B cell (primary cell): ENCODE results near the gene DMAC2. TPM values are rescaled to one million over a fixed set of nuclear protein-coding genes. Genes with fewer than 3 reads are reported as not detected.
"Not testable (repeated sequence)": the region's sequence is repeated elsewhere in the genome, so short reads cannot be mapped to it uniquely, and the experiment has no call there.

Experiments
- ATAC-seq: fragments of 200-7000 bp; cut with Tn5 transposase; one replicate; pipeline ENCODE4 v1.10.0; 2021; ENCODE audit warnings: low read depth, mild to moderate bottlenecking, moderate number of reproducible peaks, moderate library complexity
- CTCF ChIA-PET: fragments of 350-600 bp; sonication (Branson Sonifier 250); formaldehyde crosslinking; loops from one replicate; lab custom pipeline; 2021; ENCODE audit warnings: antibody characterized with exemption, inconsistent platforms; lab: Charles Lee
- POLR2A ChIA-PET: fragments of 350-600 bp; sonication (Branson Sonifier 250); formaldehyde crosslinking; loops from one replicate; lab custom pipeline; 2021; ENCODE audit warnings: antibody characterized with exemption; lab: Charles Lee
- DNase-seq: peaks from one replicate; pipeline ENCODE4 v3.0.0; 2013
- H2AFZ ChIP-seq: 2 replicates; pipeline ENCODE4 v1.6.1; 2012; ENCODE audit warnings: mild to moderate bottlenecking, low read depth, low read length; ENCODE audit not compliant: insufficient read depth, poor library complexity, severe bottlenecking
- H3K27ac ChIP-seq, 2 donors: 1 replicate in 1 of 2; 2 replicates in 1 of 2; pipeline ENCODE4 v1.5.1; 2012 to 2013; ENCODE audit warnings: low read length in 2 of 2, mild to moderate bottlenecking in 2 of 2, moderate library complexity in 1 of 2
- H3K27me3 ChIP-seq, 4 experiments: fragments of 200-600 bp in 1 of 4; sonication (generic) in 1 of 4; replicated peaks in 1 of 4; 1 replicate in 2 of 4; 2 replicates in 2 of 4; pipeline versions ENCODE4 v1.6.1 to v1.7.0; 2013 to 2016; ENCODE audit warnings: low read length in 3 of 4, mild to moderate bottlenecking in 2 of 4, mixed read lengths in 1 of 4, moderate library complexity in 1 of 4; ENCODE audit not compliant: insufficient read depth in 4 of 4, control insufficient read depth in 3 of 4; ENCODE audit errors: control extremely low read depth in 1 of 4
- H3K36me3 ChIP-seq, 2 experiments: replicated peaks in 1 of 2; 1 replicate in 1 of 2; 2 replicates in 1 of 2; pipeline versions ENCODE4 v1.6.1 to v1.7.1; 2013; ENCODE audit warnings: low read length in 1 of 2; ENCODE audit not compliant: insufficient read depth in 2 of 2, control insufficient read depth in 1 of 2; ENCODE audit errors: control extremely low read depth in 1 of 2, extremely low read depth in 1 of 2
- H3K4me1 ChIP-seq, 2 donors: fragments of 200-600 bp in 1 of 2; sonication (generic) in 1 of 2; 1 replicate in 1 of 2; 2 replicates in 1 of 2; pipeline versions ENCODE4 v1.5.1 to v1.6.1; 2013 to 2017; ENCODE audit warnings: low read length in 2 of 2; ENCODE audit not compliant: control insufficient read depth in 2 of 2, insufficient read depth in 2 of 2
- H3K4me2 ChIP-seq: replicated peaks from 2 replicates; pipeline ENCODE3; 2012; ENCODE audit warnings: mild to moderate bottlenecking, low read depth, low read length; ENCODE audit not compliant: poor library complexity, severe bottlenecking
- H3K4me3 ChIP-seq, 5 experiments: fragments of 200-600 bp in 1 of 5; sonication (generic) in 1 of 5; 1 replicate in 3 of 5; 2 replicates in 2 of 5; pipeline versions ENCODE4 v1.5.1 to v1.7.0; 2011 to 2016; ENCODE audit warnings: low read length in 4 of 5, mild to moderate bottlenecking in 4 of 5, low read depth in 2 of 5, control low read depth in 1 of 5, moderate library complexity in 1 of 5; ENCODE audit not compliant: insufficient read depth in 1 of 5; ENCODE audit errors: control extremely low read depth in 1 of 5, extremely low read depth in 1 of 5
- H3K79me2 ChIP-seq: fragments of 200-600 bp; sonication (generic); one replicate; pipeline ENCODE4 v1.6.0; 2016; ENCODE audit warnings: low read length; ENCODE audit not compliant: control insufficient read depth, insufficient read depth
- H3K9ac ChIP-seq: fragments of 200-600 bp; sonication (generic); 2 replicates; pipeline ENCODE4 v1.6.1; 2017; ENCODE audit warnings: mild to moderate bottlenecking, low read length, moderate library complexity
- H3K9me3 ChIP-seq, 3 donors: one replicate each; pipeline versions ENCODE4 v1.6.1 to v1.7.1; 2013; ENCODE audit warnings: low read length in 2 of 3; ENCODE audit not compliant: control insufficient read depth in 2 of 3, insufficient read depth in 1 of 3; ENCODE audit errors: control extremely low read depth in 1 of 3
- H4K20me1 ChIP-seq: 2 replicates; pipeline ENCODE4 v1.6.0; 2012; ENCODE audit warnings: mild to moderate bottlenecking, low read length; ENCODE audit not compliant: insufficient read depth, control insufficient read depth, poor library complexity, severe bottlenecking
- H3K27ac Mint-ChIP-seq: one replicate; pipeline ENCODE4 v1.8.0; 2021; ENCODE audit warnings: mixed read lengths
- H3K27me3 Mint-ChIP-seq: one replicate; pipeline ENCODE4 v1.8.0; 2021; ENCODE audit warnings: mixed read lengths
- H3K4me1 Mint-ChIP-seq: one replicate; pipeline ENCODE4 v1.8.0; 2021; ENCODE audit warnings: mixed read lengths
- H3K4me3 Mint-ChIP-seq: one replicate; pipeline ENCODE4 v1.8.0; 2021; ENCODE audit warnings: mixed read lengths
- H3K9me3 Mint-ChIP-seq: one replicate; pipeline ENCODE4 v1.8.0; 2022; ENCODE audit warnings: mixed read lengths; ENCODE audit not compliant: insufficient read depth
- CTCF ChIP-seq: fragments of 200-600 bp; IDR thresholded peaks from one replicate; pipeline ENCODE4 v1.8.0; 2022; ENCODE audit warnings: antibody characterized with exemption, mild to moderate bottlenecking
- EZH2 ChIP-seq: IDR thresholded peaks from 2 replicates; pipeline ENCODE4 v1.6.1; 2012; ENCODE audit warnings: borderline replicate concordance, low read depth, mild to moderate bottlenecking, moderate library complexity, low read length; ENCODE audit not compliant: insufficient read depth, poor library complexity, severe bottlenecking
- WGBS: methylation state at CpG from one replicate; pipeline ENCODE4 v1.1.5; 2013; ENCODE audit warnings: missing lambda C conversion rate; ENCODE audit not compliant: insufficient coverage; 5-methylcytosine and 5-hydroxymethylcytosine counted together
- intact Hi-C: fragments of 100-400 bp; cut with micrococcal nuclease; formaldehyde crosslinking; loops from one replicate; pipeline ENCODE4 v1.10.0; 2022
- polyA plus RNA-seq: library from polyadenylated mRNA; depleted of rRNA; stranded (reverse); fragments of >200 nt; gene quantifications from 2 replicates; pipeline ENCODE4 v1.2.3, GENCODE V29; 2012
- total RNA-seq, 2 donors: library from RNA; stranded (reverse); fragments of 120-200 nt in 1 of 2; gene quantifications; 1 replicate in 1 of 2; 2 replicates in 1 of 2; pipeline versions ENCODE4 v1.2.3 to v1.2.4, GENCODE V29; 2013 to 2022

Gene DMAC2
- total and polyA plus RNA-seq, 2 donors (not counting 1 experiment from before 2014, with no cell fraction given) = 31.8 to 41.7 TPM

GRCh38 chr19:41463257-41464256, 23.8 kb upstream of the DMAC2 start:
- ATAC-seq = peak; percentile 62
- H3K27me3 ChIP-seq, H3K36me3 ChIP-seq, intact Hi-C loops, H3K9me3 Mint-ChIP-seq, H4K20me1 ChIP-seq, H3K4me3 ChIP-seq, H3K9me3 ChIP-seq, H3K79me2 ChIP-seq: not testable (repeated sequence)
- H3K4me3 Mint-ChIP-seq = peak overlapping the region; percentile 73
- H3K4me2 ChIP-seq = peak overlapping the region; percentile 63
- no CpG with 5 or more reads among the region's 22 CpGs for WGBS
- peak overlapping the region; percentile 99 for H3K27ac Mint-ChIP-seq
- CTCF ChIA-PET = interaction anchor here (0.9 to 1.7 kb wide), 4 partner anchors 12 to 100 kb away, joined by 3 to 13 read pairs (median 5); no protein-coding TSS in a partner anchor
- POLR2A ChIA-PET = interaction anchor here (0.6 to 0.8 kb wide), 3 partner anchors 14 to 101 kb away, joined by 3 to 5 read pairs (median 3); no protein-coding TSS in a partner anchor
- H3K4me1 ChIP-seq = peaks cover 20 to 25% of the 10 kb centered on the region in 2 donors
- H3K27me3 Mint-ChIP-seq = peaks cover 23% of the 10 kb centered on the region
- peak overlapping the region; percentile 29 for H3K9ac ChIP-seq
- H2AFZ ChIP-seq = peak overlapping the region; percentile 37
- peak; percentile 73 for DNase-seq
- peaks cover 25% of the 10 kb centered on the region for H3K4me1 Mint-ChIP-seq
- H3K27ac ChIP-seq = peak overlapping the region; percentile 87 to 92

GRCh38 chr19:41462497-41462896, 22.8 kb upstream of the DMAC2 start:
- Mint-ChIP-seq H3K27me3 (peaks cover 14% of the 10 kb centered on the region), H3K4me1 (peaks cover 28% of the 10 kb centered on the region), H3K27ac (peak overlapping the region; percentile 99), H3K9me3 (no peaks in the 10 kb centered on the region), H3K4me3 (no peak overlapping the region)
- Histone ChIP-seq H3K36me3 (no peaks in the 10 kb centered on the region), H2AFZ (no peak overlapping the region), H3K27me3 (peaks cover 0 to 3% (median 1%) of the 10 kb centered on the region in 4 experiments), H3K4me1 (peaks cover 20 to 25% of the 10 kb centered on the region in 2 donors), H3K79me2 (no peaks in the 10 kb centered on the region), H3K4me2 (no peak overlapping the region), H3K9ac (no peak overlapping the region), H4K20me1 (no peaks in the 10 kb centered on the region), H3K9me3 (no peaks in the 10 kb centered on the region), H3K4me3 (no peak overlapping the region), H3K27ac (peak overlapping the region; percentile 87 to 92)
- ChIA-PET CTCF (interaction anchor here (1.7 kb wide), 1 partner anchor 13 kb away, joined by 13 read pairs; no protein-coding TSS in a partner anchor), POLR2A (no interaction called here)
- ATAC-seq = no peak
- no peak for DNase-seq
- 87% methylated on average over 5 of the region's 6 CpGs for whole genome bisulfite sequencing
- TF ChIP-seq CTCF (no peak), EZH2 (no peak)
- intact Hi-C loops = no loop called here
